Endothelial cell (in vitro differentiated cells): ENCODE data around the gene LRTM2. TPM values are rescaled to one million over a fixed set of nuclear protein-coding genes. Genes with fewer than 3 reads are reported as not detected.

Experiments
- DNase-seq: peaks from one replicate; pipeline ENCODE4 v3.0.0; 2021; ENCODE audit warnings: low spot score
- H3K27ac Mint-ChIP-seq: one replicate; pipeline ENCODE4 v1.8.0; 2021; ENCODE audit warnings: mixed read lengths, inconsistent platforms; ENCODE audit not compliant: unreplicated experiment
- H3K27me3 Mint-ChIP-seq: one replicate; pipeline ENCODE4 v1.8.0; 2021; ENCODE audit warnings: mild to moderate bottlenecking, moderate library complexity, mixed read lengths, inconsistent platforms; ENCODE audit not compliant: unreplicated experiment
- H3K36me3 Mint-ChIP-seq: one replicate; pipeline ENCODE4 v1.8.0; 2021; ENCODE audit warnings: mild to moderate bottlenecking, low read depth, mixed read lengths, inconsistent platforms; ENCODE audit not compliant: unreplicated experiment
- H3K4me1 Mint-ChIP-seq: one replicate; pipeline ENCODE4 v1.8.0; 2021; ENCODE audit warnings: mild to moderate bottlenecking, mixed read lengths, inconsistent platforms; ENCODE audit not compliant: unreplicated experiment
- H3K4me3 Mint-ChIP-seq: one replicate; pipeline ENCODE4 v1.8.0; 2021; ENCODE audit warnings: mild to moderate bottlenecking, mixed read lengths, inconsistent platforms; ENCODE audit not compliant: unreplicated experiment
- H3K9me3 Mint-ChIP-seq: one replicate; pipeline ENCODE4 v1.8.0; 2021; ENCODE audit warnings: mixed read lengths, inconsistent platforms; ENCODE audit not compliant: unreplicated experiment
- total RNA-seq: library from RNA; stranded (reverse); fragmentation: NEBNext Ultra II Directional; extraction: Animal tissue kit (Norgen Biotek cat#: 25700); gene quantifications from one replicate; pipeline ENCODE4 v1.2.1, GENCODE V29; 2021; ENCODE audit not compliant: unreplicated experiment
- TF ChIP-seq, protein P1 (sequence below): fragments of 200-600 bp; sonication (generic); IDR thresholded peaks from one replicate; pipeline ENCODE4 v1.5.0; 2021; ENCODE audit warnings: antibody characterized with exemption; ENCODE audit not compliant: unreplicated experiment

The LRTM2 gene
- total RNA-seq, 1 donor from 2014 or later, result not detected

GRCh38 chr12:1877169-1877878, 57.0 kb downstream of the LRTM2 start:
- Mint-ChIP-seq H3K9me3 (no peaks in the 10 kb centered on the region), H3K27ac (no peak overlapping the region), H3K27me3 (peaks cover 13% of the 10 kb centered on the region), H3K4me3 (no peak overlapping the region), H3K4me1 (no peaks in the 10 kb centered on the region), H3K36me3 (peaks cover 3% of the 10 kb centered on the region)
- no peak for DNase-seq
- TF ChIP-seq, protein P1, sequence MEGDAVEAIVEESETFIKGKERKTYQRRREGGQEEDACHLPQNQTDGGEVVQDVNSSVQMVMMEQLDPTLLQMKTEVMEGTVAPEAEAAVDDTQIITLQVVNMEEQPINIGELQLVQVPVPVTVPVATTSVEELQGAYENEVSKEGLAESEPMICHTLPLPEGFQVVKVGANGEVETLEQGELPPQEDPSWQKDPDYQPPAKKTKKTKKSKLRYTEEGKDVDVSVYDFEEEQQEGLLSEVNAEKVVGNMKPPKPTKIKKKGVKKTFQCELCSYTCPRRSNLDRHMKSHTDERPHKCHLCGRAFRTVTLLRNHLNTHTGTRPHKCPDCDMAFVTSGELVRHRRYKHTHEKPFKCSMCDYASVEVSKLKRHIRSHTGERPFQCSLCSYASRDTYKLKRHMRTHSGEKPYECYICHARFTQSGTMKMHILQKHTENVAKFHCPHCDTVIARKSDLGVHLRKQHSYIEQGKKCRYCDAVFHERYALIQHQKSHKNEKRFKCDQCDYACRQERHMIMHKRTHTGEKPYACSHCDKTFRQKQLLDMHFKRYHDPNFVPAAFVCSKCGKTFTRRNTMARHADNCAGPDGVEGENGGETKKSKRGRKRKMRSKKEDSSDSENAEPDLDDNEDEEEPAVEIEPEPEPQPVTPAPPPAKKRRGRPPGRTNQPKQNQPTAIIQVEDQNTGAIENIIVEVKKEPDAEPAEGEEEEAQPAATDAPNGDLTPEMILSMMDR, result no peak

DNA sequence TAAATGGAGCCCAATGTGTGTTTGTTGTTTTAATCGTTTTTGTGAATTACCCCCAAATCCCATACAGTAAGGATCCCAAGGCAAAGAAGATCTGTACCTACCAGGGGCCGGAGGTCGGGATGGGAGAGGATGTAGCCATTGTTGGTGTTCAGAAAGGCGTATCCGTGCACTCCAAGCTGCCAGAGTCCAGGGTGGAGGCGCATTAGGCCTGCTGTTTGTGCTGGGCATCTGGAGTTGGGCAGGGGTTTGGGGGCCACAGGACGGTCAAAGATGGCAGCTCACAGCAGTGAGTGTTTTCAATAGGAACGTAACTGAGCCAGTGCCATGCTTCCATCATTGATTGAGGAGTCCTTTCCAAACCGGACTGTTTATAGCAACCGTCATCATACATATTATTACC, 57.8 kb downstream of the LRTM2 start:
- no peak overlapping the region for H3K27ac Mint-ChIP-seq
- TF ChIP-seq, protein P1, result no peak
- H3K27me3 Mint-ChIP-seq, result peaks cover 13% of the 10 kb centered on the region
- H3K36me3 Mint-ChIP-seq, result peaks cover 3% of the 10 kb centered on the region
- no peaks in the 10 kb centered on the region for H3K4me1 Mint-ChIP-seq
- H3K9me3 Mint-ChIP-seq, result no peaks in the 10 kb centered on the region
- no peak for DNase-seq
- no peak overlapping the region for H3K4me3 Mint-ChIP-seq

DNA sequence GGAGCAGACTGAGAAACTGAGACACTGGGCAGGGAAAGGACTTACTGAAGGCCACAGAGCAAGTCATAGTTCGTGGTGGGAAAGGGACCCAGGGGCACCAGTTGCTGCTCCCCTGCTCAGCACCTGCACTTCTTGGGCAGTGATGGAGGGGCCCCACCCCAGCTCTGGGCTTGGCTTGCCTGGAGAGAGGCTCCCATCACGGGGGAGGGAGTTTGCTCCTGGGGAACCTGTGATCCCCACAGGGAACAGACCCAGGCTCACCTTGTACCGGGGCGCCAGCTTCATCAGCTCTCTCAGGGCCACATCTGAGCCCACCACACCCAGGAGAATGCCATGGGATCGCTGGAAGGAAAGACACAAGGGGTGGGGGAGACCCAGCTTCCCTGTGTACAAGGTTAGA, 58.3 kb downstream of the LRTM2 start:
- H3K27me3 Mint-ChIP-seq, result peaks cover 13% of the 10 kb centered on the region
- TF ChIP-seq, protein P1, result no peak
- peaks cover 3% of the 10 kb centered on the region for H3K36me3 Mint-ChIP-seq
- no peak overlapping the region for H3K27ac Mint-ChIP-seq
- H3K4me1 Mint-ChIP-seq, result no peaks in the 10 kb centered on the region
- no peaks in the 10 kb centered on the region for H3K9me3 Mint-ChIP-seq
- DNase-seq, result no peak
- H3K4me3 Mint-ChIP-seq, result no peak overlapping the region

DNA sequence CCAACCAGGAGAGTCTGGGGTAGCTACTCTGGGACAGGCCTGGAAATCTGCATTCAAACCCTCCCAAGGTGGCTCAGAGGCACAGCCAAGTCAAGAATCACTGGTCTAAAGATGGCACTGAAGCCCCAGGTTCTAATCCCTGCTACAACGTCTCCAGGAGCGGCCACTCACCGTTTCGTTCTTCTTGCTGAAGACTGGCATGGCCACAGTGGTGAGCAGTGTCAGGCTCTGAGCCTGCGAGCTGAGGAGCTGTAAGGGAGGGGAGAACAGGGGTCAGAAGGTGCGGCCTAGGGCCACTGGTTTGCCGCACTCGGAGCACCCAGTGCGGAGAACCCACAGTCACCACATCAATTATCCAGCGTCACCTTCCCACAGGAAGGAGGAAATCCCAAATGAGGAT, 59.3 kb downstream of the LRTM2 start:
- no peak overlapping the region for H3K4me3 Mint-ChIP-seq
- no peak overlapping the region for H3K27ac Mint-ChIP-seq
- DNase-seq, result no peak
- peaks cover 15% of the 10 kb centered on the region for H3K27me3 Mint-ChIP-seq
- TF ChIP-seq, protein P1, result no peak
- no peaks in the 10 kb centered on the region for H3K4me1 Mint-ChIP-seq
- H3K36me3 Mint-ChIP-seq, result peaks cover 3% of the 10 kb centered on the region
- no peaks in the 10 kb centered on the region for H3K9me3 Mint-ChIP-seq

DNA sequence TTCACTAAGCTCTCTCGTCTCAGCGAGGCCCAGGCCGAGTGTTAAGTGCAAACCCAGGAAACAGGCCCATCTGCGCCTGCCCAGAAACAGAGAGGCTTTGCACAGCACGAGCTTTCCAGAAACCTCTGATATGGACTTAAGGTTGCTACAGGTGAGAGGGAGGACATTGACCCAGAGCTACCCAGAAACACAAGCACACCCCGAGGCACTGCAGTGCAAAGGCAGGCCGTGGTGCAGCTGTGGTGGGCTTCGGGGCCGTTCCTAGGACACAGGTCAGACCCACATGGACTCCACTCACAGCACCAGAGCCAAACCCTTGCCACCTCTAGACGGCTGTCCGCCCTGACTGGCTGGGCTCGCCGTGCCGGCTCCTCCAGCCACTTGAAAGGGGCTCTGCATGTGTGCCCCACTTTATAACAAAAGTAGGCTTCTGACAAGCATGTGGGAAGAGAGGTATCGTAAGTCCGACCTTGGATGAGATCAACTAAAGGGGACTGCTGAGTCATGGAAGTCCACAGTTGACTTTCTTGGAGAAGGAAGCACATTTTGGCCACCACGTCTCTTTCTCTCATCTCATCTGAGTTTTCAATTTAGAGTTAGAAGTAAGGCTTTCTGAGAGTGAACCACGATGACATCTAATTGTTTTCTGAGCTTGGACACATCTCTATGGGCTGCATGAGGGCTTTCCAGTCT, 59.9 kb downstream of the LRTM2 start:
- no peak overlapping the region for H3K4me3 Mint-ChIP-seq
- no peak overlapping the region for H3K27ac Mint-ChIP-seq
- DNase-seq, result no peak
- H3K4me1 Mint-ChIP-seq, result no peaks in the 10 kb centered on the region
- H3K9me3 Mint-ChIP-seq, result no peaks in the 10 kb centered on the region
- peaks cover 15% of the 10 kb centered on the region for H3K27me3 Mint-ChIP-seq
- TF ChIP-seq, protein P1, result no peak
- peaks cover 3% of the 10 kb centered on the region for H3K36me3 Mint-ChIP-seq
